Esophagus muscularis mucosa (tissue), 4 donors: ENCODE data around the gene EVI5L. TPM values are rescaled to one million over a fixed set of nuclear protein-coding genes. Genes with fewer than 3 reads are reported as not detected.
A peak's percentile ranks its signal among the peaks of the same experiment; 100 is the strongest.

Experiments used
- DNase-seq: peaks from one replicate; pipeline ENCODE4 v3.0.0-alpha.2; 2017; ENCODE audit errors: extremely low spot score
- H3K27ac ChIP-seq, 4 donors: fragments of 200-600 bp; sonication (generic); replicated peaks in 1 of 4; 1 replicate in 3 of 4; 2 replicates in 1 of 4; pipeline ENCODE4 v1.5.1; 2016 to 2019; ENCODE audit warnings: mild to moderate bottlenecking in 1 of 4
- H3K27me3 ChIP-seq, 4 donors: fragments of 200-600 bp; sonication (generic); one replicate each; pipeline versions ENCODE4 v1.5.1 to v1.6.0; 2016 to 2019
- H3K36me3 ChIP-seq, 4 donors: fragments of 200-600 bp; sonication (generic); one replicate each; pipeline ENCODE4 v1.5.1; 2016 to 2019
- H3K4me1 ChIP-seq, 4 donors: fragments of 200-600 bp; sonication (generic); one replicate each; pipeline ENCODE4 v1.5.1; 2016 to 2019
- H3K4me3 ChIP-seq, 4 donors: fragments of 200-600 bp; sonication (generic); 1 replicate in 2 of 4; 2 replicates in 2 of 4; pipeline ENCODE4 v1.5.1; 2016 to 2019; ENCODE audit warnings: mild to moderate bottlenecking in 4 of 4, moderate library complexity in 1 of 4
- H3K9me3 ChIP-seq, 4 donors: fragments of 200-600 bp; sonication (generic); 1 replicate in 3 of 4; 2 replicates in 1 of 4; pipeline ENCODE4 v1.5.1; 2016 to 2019
- CTCF ChIP-seq, 3 experiments: fragments of 200-600 bp in 2 of 3; fragments of 450-650 bp in 1 of 3; sonication (generic) in 2 of 3; IDR thresholded peaks; one replicate each; pipeline ENCODE4 v1.5.1; 2017 to 2019; ENCODE audit warnings: antibody characterized with exemption in 3 of 3, mild to moderate bottlenecking in 2 of 3, moderate library complexity in 1 of 3
- EP300 ChIP-seq: sonication (generic); formaldehyde crosslinking; IDR thresholded peaks from one replicate; pipeline ENCODE4 v1.6.1; 2017; ENCODE audit warnings: antibody characterized with exemption
- POLR2A ChIP-seq: fragments of 450-650 bp; IDR thresholded peaks from one replicate; pipeline ENCODE4 v1.6.1; 2017; ENCODE audit warnings: antibody characterized with exemption, moderate library complexity, mild to moderate bottlenecking, low read depth
- POLR2AphosphoS5 ChIP-seq, 2 donors: sonication (generic); formaldehyde crosslinking; IDR thresholded peaks; one replicate each; pipeline ENCODE4 v1.6.1; 2017; ENCODE audit warnings: antibody characterized with exemption in 2 of 2
- WGBS: methylation state at CpG from one replicate; pipeline ENCODE4 v1.1.5; 2018; 5-methylcytosine and 5-hydroxymethylcytosine counted together
- intact Hi-C: fragments of 100-400 bp; cut with DNase I; formaldehyde crosslinking; loops from one replicate; pipeline ENCODE4 v1.15.1; 2023
- total RNA-seq, 4 donors: library from RNA; depleted of rRNA; stranded (reverse); fragments of >200 nt; gene quantifications; one replicate each; pipeline versions ENCODE4 v1.1.0 to v1.2.1, GENCODE V29; 2016

Gene EVI5L
- total RNA-seq, 4 donors from 2014 or later, result 19.9 to 42.0 (median 29.2) TPM

- peak overlapping the region; percentile 20 to 76 (median 69) for H3K27ac ChIP-seq
- H3K27me3 ChIP-seq, result peaks cover 0 to 72% (median 28%) of the 10 kb centered on the region in 4 donors
- WGBS, result no CpG with 5 or more reads among the region's 47 CpGs
- peaks cover 34 to 68% (median 56%) of the 10 kb centered on the region in 4 donors for H3K4me1 ChIP-seq
- H3K9me3 ChIP-seq, result no peaks in the 10 kb centered on the region
- H3K36me3 ChIP-seq, result no peaks in the 10 kb centered on the region
- TF ChIP-seq CTCF (IDR thresholded peaks at IDR 0.05) (peak in 1 of 3 experiments; percentile 1), POLR2A (no peak), EP300 (no peak), POLR2AphosphoS5 (IDR thresholded peaks at IDR 0.05) (no peak)
- intact Hi-C loops, result no loop called here
- DNase-seq, result no peak
- peak overlapping the region; percentile 53 to 67 (median 54) for H3K4me3 ChIP-seq
Measured at GRCh38 chr19:7869453-7869909, 39.5 kb downstream of the EVI5L start.

GRCh38 chr19:7869910-7870511 lies 40.0 kb downstream of the EVI5L start:
- TF ChIP-seq EP300 (no peak), POLR2A (no peak), POLR2AphosphoS5 (IDR thresholded peaks at IDR 0.05) (no peak), CTCF (IDR thresholded peaks at IDR 0.05) (no peak)
- Histone ChIP-seq H3K9me3 (no peaks in the 10 kb centered on the region), H3K27me3 (peaks cover 3 to 72% (median 31%) of the 10 kb centered on the region in 4 donors), H3K27ac (peak overlapping the region; percentile 20 to 76 (median 69)), H3K4me1 (peaks cover 34 to 71% (median 60%) of the 10 kb centered on the region in 4 donors), H3K4me3 (peak overlapping the region; percentile 53 to 67 (median 54)), H3K36me3 (no peaks in the 10 kb centered on the region)
- intact Hi-C loops, result no loop called here
- 22% methylated on average over 20 of the region's 30 CpGs for WGBS
- DNase-seq, result no peak

- H3K36me3 ChIP-seq, result no peaks in the 10 kb centered on the region
- H3K9me3 ChIP-seq, result no peaks in the 10 kb centered on the region
- WGBS, result 55% methylated on average over 11 of the region's 11 CpGs
- peaks cover 3 to 73% (median 34%) of the 10 kb centered on the region in 4 donors for H3K27me3 ChIP-seq
- peak overlapping the region in 2 of 4 donors; percentile 29 to 40 for H3K4me3 ChIP-seq
- DNase-seq, result no peak
- peaks cover 34 to 71% (median 60%) of the 10 kb centered on the region in 4 donors for H3K4me1 ChIP-seq
- intact Hi-C loops, result no loop called here
- H3K27ac ChIP-seq, result peak overlapping the region in 3 of 4 donors; percentile 2 to 57 (median 26)
- TF ChIP-seq EP300, result no peak
- no peak for TF ChIP-seq POLR2A
- TF ChIP-seq CTCF (IDR thresholded peaks at IDR 0.05), result no peak
- TF ChIP-seq POLR2AphosphoS5 (IDR thresholded peaks at IDR 0.05), result no peak
Measured at GRCh38 chr19:7870571-7871436, 40.8 kb downstream of the EVI5L start.

GRCh38 chr19:7871437-7872305 lies 41.7 kb downstream of the EVI5L start:
- 6% methylated on average over 33 of the region's 33 CpGs for WGBS

More at GRCh38 chr19:7871437-7872305, 41.7 kb downstream of the EVI5L start:
- Histone ChIP-seq H3K27ac (peak overlapping the region in 3 of 4 donors; percentile 2 to 57 (median 53)), H3K27me3 (peaks cover 3 to 74% (median 34%) of the 10 kb centered on the region in 4 donors), H3K36me3 (no peaks in the 10 kb centered on the region), H3K9me3 (no peaks in the 10 kb centered on the region), H3K4me3 (peak overlapping the region; percentile 11 to 40 (median 32)), H3K4me1 (peaks cover 34 to 71% (median 60%) of the 10 kb centered on the region in 4 donors)
- TF ChIP-seq EP300, result no peak
- peak in 1 of 2 donors; percentile 10 for TF ChIP-seq POLR2AphosphoS5 (IDR thresholded peaks at IDR 0.05)
- TF ChIP-seq POLR2A, result no peak
- DNase-seq, result no peak
- intact Hi-C loops, result no loop called here
